A673 (cell line): ENCODE results near the gene PRMT5.

ENCODE experiments used
- EZH2 ChIP-seq: fragments of 200-600 bp; sonication (generic); IDR thresholded peaks from 2 replicates; pipeline ENCODE4 v1.6.1; 2017; ENCODE audit warnings: borderline replicate concordance, low read depth, mild to moderate bottlenecking, mixed read lengths, antibody characterized with exemption, low read length; ENCODE audit not compliant: poor library complexity, severe bottlenecking
- TF ChIP-seq, protein P1 (sequence below): fragments of 300-800, 200-600 bp; sonication (generic); conservative IDR thresholded peaks from 2 replicates; pipeline ENCODE4 v1.5.1; 2017; ENCODE audit warnings: low read depth, mild to moderate bottlenecking, antibody characterized with exemption, low read length, moderate library complexity, mixed read lengths

GRCh38 chr14:22978487-22978837 is 49.3 kb upstream of the PRMT5 start:
- TF ChIP-seq, protein P1, sequence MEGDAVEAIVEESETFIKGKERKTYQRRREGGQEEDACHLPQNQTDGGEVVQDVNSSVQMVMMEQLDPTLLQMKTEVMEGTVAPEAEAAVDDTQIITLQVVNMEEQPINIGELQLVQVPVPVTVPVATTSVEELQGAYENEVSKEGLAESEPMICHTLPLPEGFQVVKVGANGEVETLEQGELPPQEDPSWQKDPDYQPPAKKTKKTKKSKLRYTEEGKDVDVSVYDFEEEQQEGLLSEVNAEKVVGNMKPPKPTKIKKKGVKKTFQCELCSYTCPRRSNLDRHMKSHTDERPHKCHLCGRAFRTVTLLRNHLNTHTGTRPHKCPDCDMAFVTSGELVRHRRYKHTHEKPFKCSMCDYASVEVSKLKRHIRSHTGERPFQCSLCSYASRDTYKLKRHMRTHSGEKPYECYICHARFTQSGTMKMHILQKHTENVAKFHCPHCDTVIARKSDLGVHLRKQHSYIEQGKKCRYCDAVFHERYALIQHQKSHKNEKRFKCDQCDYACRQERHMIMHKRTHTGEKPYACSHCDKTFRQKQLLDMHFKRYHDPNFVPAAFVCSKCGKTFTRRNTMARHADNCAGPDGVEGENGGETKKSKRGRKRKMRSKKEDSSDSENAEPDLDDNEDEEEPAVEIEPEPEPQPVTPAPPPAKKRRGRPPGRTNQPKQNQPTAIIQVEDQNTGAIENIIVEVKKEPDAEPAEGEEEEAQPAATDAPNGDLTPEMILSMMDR: no peak
- TF ChIP-seq EZH2: no peak
